GM12865 (cell line): Measurements from ENCODE around the gene F5.

Experiments
- DNase-seq: peaks from one replicate; pipeline ENCODE4 v3.0.0; 2010; ENCODE audit warnings: low read depth
- H3K4me3 ChIP-seq: 2 replicates; pipeline ENCODE4 v1.5.1; 2011; ENCODE audit warnings: mild to moderate bottlenecking, low read depth, low read length, control low read depth
- CTCF ChIP-seq: IDR thresholded peaks from 2 replicates; pipeline ENCODE4 v1.5.1; 2011; ENCODE audit warnings: low read length, control low read depth, low read depth, inconsistent platforms; ENCODE audit not compliant: insufficient read depth; ENCODE audit errors: missing control alignments

F5 gene

GRCh38 chr1:169565335-169566271 lies 20.7 kb downstream of the F5 start:
- no peak overlapping the region for H3K4me3 ChIP-seq
- no peak for DNase-seq
- TF ChIP-seq CTCF: no peak

GRCh38 chr1:169563650-169564049 lies 22.6 kb downstream of the F5 start:
- DNase-seq: no peak
- no peak overlapping the region for H3K4me3 ChIP-seq
- TF ChIP-seq CTCF: no peak

DNA sequence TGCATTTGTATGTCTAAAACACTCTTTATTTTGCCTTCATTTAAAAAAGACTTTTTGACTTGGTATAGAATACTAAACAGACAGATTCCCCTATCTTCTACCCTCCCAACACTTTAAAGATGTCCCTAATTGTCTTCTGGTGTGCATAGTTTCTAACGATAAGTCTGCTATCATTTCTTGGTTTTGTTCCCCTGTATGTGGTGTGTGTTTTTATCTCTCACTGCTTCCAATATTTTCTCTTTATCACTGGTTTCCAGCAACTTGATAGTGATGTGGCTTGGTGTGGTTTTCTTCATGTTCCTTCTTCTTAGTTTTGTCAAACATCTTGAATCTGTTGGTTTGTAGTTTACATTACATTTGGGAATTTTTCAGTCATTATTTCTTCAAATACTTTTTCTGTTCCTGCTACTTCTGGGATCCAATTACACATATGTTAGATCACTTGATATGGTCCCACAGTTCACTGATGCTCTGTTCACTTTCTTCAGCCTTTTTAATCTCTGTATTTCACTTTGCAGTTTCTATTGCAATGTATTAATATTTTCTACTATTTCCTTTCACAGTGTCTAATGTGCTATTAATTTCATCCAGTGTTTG lies 23.2 kb downstream of the F5 start:
- DNase-seq: no peak
- H3K4me3 ChIP-seq: no peak overlapping the region
- no peak for TF ChIP-seq CTCF

DNA sequence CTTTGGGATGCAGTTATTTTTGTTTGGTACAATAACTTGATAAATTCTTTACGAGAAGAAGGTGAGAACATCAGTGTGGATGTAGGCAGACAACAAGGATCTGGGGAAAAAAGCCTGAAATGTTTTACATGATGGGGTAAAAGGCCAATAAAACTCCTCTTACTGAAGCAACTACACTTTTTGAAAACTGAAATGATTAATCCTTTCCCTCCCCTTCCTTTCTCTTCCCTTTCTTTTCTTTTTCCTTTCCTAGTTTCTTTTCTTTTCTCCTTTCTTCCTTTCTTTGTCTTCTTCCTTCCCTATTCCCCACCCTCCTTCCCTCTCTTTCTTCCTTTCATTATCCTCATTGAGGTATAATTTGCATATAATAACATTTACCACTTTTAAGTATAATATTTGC lies 24.6 kb downstream of the F5 start:
- no peak for TF ChIP-seq CTCF
- no peak for DNase-seq
- H3K4me3 ChIP-seq: no peak overlapping the region

DNA sequence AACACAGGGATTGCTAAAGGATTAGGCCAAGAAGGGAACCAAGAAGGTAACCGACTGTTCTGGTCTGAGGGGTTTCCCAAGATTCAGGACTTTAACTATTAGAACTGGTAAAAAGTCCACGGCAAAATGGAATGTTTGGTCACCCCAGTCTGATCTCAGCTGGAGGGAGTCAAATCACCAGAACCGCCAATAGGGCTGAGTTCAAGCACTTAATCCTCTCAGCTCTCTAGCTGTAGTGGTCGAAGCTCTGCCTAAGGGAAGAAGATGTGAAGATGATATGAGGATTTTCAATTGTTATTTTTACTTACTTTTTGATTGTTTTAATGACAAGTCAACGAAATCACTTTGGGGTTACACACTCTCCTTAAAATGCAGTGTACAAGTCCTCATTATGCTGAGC lies 29.1 kb downstream of the F5 start:
- TF ChIP-seq CTCF: no peak
- no peak overlapping the region for H3K4me3 ChIP-seq
- DNase-seq: no peak

DNA sequence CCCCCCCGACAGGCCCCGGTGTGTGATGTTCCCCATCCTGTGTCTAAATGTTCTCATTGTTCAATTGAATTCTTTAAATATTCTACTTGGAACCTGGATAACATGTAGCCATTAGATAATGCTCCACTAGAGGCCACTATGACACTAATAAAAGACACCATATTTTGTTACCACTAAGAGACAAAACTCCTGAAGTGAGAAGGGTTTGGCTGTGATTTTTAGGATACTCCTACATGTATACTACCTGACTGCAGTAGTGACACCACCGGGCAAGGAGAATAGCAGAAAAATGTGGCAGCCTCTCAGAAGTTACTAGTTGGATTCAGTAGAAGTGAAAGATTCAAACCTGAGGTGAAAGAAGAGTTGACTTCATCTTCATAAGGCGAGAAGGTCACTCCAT lies 36.0 kb downstream of the F5 start:
- peak; percentile 62 for DNase-seq
- no peak overlapping the region for H3K4me3 ChIP-seq
- TF ChIP-seq CTCF: peak; percentile 44
